PC-9 (cell line): ENCODE data around the gene RHBDL1. TPM values are rescaled to one million over a fixed set of nuclear protein-coding genes. Genes with fewer than 3 reads are reported as not detected.
A peak's percentile ranks its signal among the peaks of the same experiment; 100 is the strongest.

Source experiments
- BruUV-seq: library from RNA; stranded (reverse); fragments of 400-500 nt; replicated peaks from 2 replicates; lab custom pipeline; 2021; lab: Mats Ljungman, UMichigan
- CTCF ChIA-PET: fragments of 300-600 bp; sonication (Branson Sonifier 250); formaldehyde crosslinking; loops from one replicate; lab custom pipeline; 2022; ENCODE audit warnings: antibody characterized with exemption; lab: Charles Lee
- POLR2A ChIA-PET: fragments of 300-600 bp; sonication (Branson Sonifier 250); formaldehyde crosslinking; loops from one replicate; lab custom pipeline; 2022; ENCODE audit warnings: antibody characterized with exemption; ENCODE audit not compliant: unreplicated experiment; lab: Charles Lee
- DNase-seq, 2 experiments: peaks; one replicate each; pipeline versions ENCODE4 v3.0.0 to v3.0.0-alpha.2; 2015 to 2022; ENCODE audit warnings: mixed read lengths in 1 of 2
- H2AFZ ChIP-seq: fragments of 200-600 bp; sonication (generic); 2 replicates; pipeline ENCODE4 v1.8.1; 2017; ENCODE audit warnings: antibody characterized with exemption
- H3F3A ChIP-seq: fragments of 200-600 bp; sonication (generic); 2 replicates; pipeline ENCODE4 v1.8.1; 2017; ENCODE audit warnings: antibody characterized with exemption, mild to moderate bottlenecking, low read depth; ENCODE audit not compliant: insufficient read depth
- H3K27ac ChIP-seq: fragments of 200-600 bp; sonication (generic); 2 replicates; pipeline ENCODE4 v1.6.1; 2016; ENCODE audit warnings: mixed run types
- H3K27me3 ChIP-seq: fragments of 200-600 bp; sonication (generic); 2 replicates; pipeline ENCODE4 v1.6.1; 2016; ENCODE audit warnings: low read depth, mixed run types; ENCODE audit not compliant: insufficient read depth
- H3K36me3 ChIP-seq: fragments of 200-600 bp; sonication (generic); 2 replicates; pipeline ENCODE4 v1.6.1; 2016; ENCODE audit warnings: low read depth, mixed run types
- H3K4me1 ChIP-seq: fragments of 200-600 bp; sonication (generic); replicated peaks from 2 replicates; pipeline ENCODE4 v1.6.1; 2016; ENCODE audit warnings: mixed run types; ENCODE audit not compliant: insufficient read depth
- H3K4me2 ChIP-seq: fragments of 200-600 bp; sonication (generic); 2 replicates; pipeline ENCODE4 v1.6.1; 2017; ENCODE audit warnings: mixed run types
- H3K4me3 ChIP-seq: fragments of 200-600 bp; sonication (generic); 2 replicates; pipeline ENCODE4 v1.6.1; 2016; ENCODE audit warnings: mixed run types
- H3K79me2 ChIP-seq: fragments of 200-600 bp; sonication (generic); 2 replicates; pipeline ENCODE4 v1.6.1; 2017; ENCODE audit warnings: low read depth, mixed run types
- H3K9me2 ChIP-seq: fragments of 200-600 bp; sonication (generic); 2 replicates; pipeline ENCODE4 v1.8.1; 2017; ENCODE audit warnings: mild to moderate bottlenecking; ENCODE audit not compliant: insufficient read depth
- H3K9me3 ChIP-seq: fragments of 200-600 bp; sonication (generic); 2 replicates; pipeline ENCODE4 v1.8.1; 2016; ENCODE audit warnings: low read depth; ENCODE audit not compliant: insufficient read depth
- H4K20me1 ChIP-seq: fragments of 200-600 bp; sonication (generic); 2 replicates; pipeline ENCODE4 v1.8.1; 2017; ENCODE audit not compliant: insufficient read depth
- EZH2 ChIP-seq: fragments of 200-600 bp; sonication (generic); IDR thresholded peaks from 2 replicates; pipeline ENCODE4 v1.8.0; 2017; ENCODE audit warnings: antibody characterized with exemption, low read depth
- intact Hi-C: fragments of 100-400 bp; cut with micrococcal nuclease; formaldehyde crosslinking; loops from one replicate; pipeline ENCODE4 v1.10.0; 2022; ENCODE audit not compliant: unreplicated experiment
- total RNA-seq: library from RNA; stranded (reverse); gene quantifications from 2 replicates; pipeline ENCODE4 v1.2.3, GENCODE V29; 2021
- TF ChIP-seq, protein P1 (sequence below): fragments of 200-600 bp; sonication (generic); conservative IDR thresholded peaks from 2 replicates; pipeline ENCODE4 v1.6.1; 2017; ENCODE audit warnings: mixed run types, antibody characterized with exemption, mild to moderate bottlenecking, moderate library complexity

Gene RHBDL1
- total RNA-seq, 1 experiment from 2014 or later, result 18.1 TPM

DNA sequence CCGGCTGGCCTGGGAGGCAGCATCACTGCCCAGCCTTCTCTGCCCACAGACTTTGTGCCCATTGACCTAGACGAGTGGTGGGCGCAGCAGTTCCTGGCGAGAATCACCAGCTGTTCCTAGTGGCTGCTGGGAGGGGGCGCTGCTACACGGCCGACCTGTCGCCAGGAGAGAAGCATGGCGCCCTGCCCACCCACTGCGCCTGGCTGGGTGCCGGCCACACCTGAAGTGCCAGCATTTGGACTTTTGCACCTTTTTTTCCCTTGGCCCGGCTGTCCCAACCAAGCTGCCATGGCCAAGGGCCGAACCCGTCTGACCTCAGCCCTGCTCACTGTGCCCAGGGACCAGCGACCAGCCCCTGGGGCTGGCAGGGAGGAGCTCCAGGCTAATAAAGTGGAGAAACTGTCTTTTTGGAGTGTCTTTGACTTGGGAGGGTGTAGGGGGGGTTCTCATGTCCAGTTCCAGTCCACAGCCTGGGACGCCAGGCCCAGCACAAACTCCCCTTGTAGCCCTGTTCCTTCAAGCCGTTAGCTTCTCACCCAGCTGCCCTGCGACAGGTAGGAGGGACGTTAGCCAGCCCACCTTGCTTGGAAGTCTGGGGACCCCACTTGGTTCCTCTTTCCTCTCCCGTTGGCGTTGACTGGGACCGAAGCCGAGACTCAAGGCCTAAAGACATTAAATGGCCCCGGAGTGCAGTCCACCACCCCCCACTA, 27.2 kb upstream of the RHBDL1 start:
- H2AFZ ChIP-seq, result peak overlapping the region; percentile 90; the same call in 1 of the 2 replicates
- H3K4me1 ChIP-seq, result peaks cover 60% of the 10 kb centered on the region
- no peaks in the 10 kb centered on the region for H3K36me3 ChIP-seq
- intact Hi-C loops, result loop anchor here (2.0 to 10.0 kb wide), 2 partner anchors 121 to 263 kb away; partner anchors contain the start of genes CAPN15 and PGAP6
- H3K4me3 ChIP-seq, result peak overlapping the region; percentile 85
- POLR2A ChIA-PET, result interaction anchor here (0.6 to 1.0 kb wide), 2 partner anchors 12 to 32 kb away, joined by 3 to 5 read pairs; partner anchors contain the start of gene STUB1
- H3K9me2 ChIP-seq, result no peaks in the 10 kb centered on the region
- TSS peak; percentile 72 for BruUV-seq
- peaks cover 17% of the 10 kb centered on the region; the same call in 1 of the 2 replicates for H4K20me1 ChIP-seq
- peaks cover 33% of the 10 kb centered on the region for H3F3A ChIP-seq
- CTCF ChIA-PET, result interaction anchor here (0.6 kb wide), 2 partner anchors 261 to 266 kb away, joined by 4 to 7 read pairs; no protein-coding TSS in a partner anchor
- peak overlapping the region; percentile 92 for H3K4me2 ChIP-seq
- DNase-seq, result peak in 1 of 2 experiments; percentile 67
- H3K27ac ChIP-seq, result peak overlapping the region; percentile 82
- H3K9me3 ChIP-seq, result no peaks in the 10 kb centered on the region
- H3K27me3 ChIP-seq, result no peaks in the 10 kb centered on the region
- H3K79me2 ChIP-seq, result peaks cover 62% of the 10 kb centered on the region
- TF ChIP-seq, protein P1, sequence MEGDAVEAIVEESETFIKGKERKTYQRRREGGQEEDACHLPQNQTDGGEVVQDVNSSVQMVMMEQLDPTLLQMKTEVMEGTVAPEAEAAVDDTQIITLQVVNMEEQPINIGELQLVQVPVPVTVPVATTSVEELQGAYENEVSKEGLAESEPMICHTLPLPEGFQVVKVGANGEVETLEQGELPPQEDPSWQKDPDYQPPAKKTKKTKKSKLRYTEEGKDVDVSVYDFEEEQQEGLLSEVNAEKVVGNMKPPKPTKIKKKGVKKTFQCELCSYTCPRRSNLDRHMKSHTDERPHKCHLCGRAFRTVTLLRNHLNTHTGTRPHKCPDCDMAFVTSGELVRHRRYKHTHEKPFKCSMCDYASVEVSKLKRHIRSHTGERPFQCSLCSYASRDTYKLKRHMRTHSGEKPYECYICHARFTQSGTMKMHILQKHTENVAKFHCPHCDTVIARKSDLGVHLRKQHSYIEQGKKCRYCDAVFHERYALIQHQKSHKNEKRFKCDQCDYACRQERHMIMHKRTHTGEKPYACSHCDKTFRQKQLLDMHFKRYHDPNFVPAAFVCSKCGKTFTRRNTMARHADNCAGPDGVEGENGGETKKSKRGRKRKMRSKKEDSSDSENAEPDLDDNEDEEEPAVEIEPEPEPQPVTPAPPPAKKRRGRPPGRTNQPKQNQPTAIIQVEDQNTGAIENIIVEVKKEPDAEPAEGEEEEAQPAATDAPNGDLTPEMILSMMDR, result peak; percentile 73
- TF ChIP-seq EZH2, result no peak

DNA sequence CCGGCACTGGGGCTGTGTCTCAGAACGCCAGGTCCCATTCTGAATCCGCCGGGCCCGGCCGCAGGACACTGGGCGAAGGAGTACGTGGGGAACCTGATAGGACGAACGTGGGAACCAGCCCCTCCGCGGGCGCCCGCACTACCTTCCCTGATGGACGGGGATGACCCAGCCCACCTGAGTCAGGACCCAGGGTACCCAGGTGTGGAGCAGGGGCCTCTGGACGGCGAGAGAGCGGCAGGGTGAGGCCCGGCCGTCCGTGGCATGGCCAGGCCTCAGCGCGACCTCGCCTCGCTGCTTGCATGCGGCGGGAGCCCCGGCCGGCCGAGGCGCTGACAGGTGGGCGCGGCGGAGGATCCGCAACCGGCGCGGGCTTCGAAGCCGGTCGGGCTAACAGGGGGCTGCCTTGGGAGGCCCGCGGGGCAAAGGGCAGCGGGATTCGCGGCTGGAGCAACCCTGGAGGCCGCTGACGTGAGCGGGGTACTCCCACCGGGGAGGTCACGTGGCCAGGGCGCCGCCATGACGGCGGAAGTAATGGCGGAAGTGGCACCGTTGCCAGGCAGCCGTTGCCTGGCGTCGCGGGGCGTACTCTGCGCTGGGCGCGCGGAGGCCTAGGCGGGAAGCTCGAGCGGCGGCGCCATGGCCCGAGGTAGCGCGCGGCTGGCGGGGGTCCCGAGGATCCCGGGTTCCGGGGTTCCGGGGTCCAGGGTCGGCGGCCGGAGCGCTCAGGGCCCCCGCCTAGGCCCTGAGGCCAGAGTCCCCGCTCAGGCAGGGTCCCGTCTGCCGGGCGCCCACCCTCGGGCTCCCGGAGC, 26.5 kb upstream of the RHBDL1 start, which contains the start of gene WDR90:
WDR90 (plus strand) TSS at position 585 of the 809 bp plus-strand sequence; CDS start at position 637, 52 bp downstream.
- TF ChIP-seq, protein P1, result no peak
- no peak for TF ChIP-seq EZH2
- Histone ChIP-seq H3K9me2 (no peaks in the 10 kb centered on the region), H3K27me3 (no peaks in the 10 kb centered on the region), H3K27ac (peak within 1 kb of the TSS; percentile 82), H3K4me1 (peaks cover 54% of the 10 kb centered on the region), H3K36me3 (no peaks in the 10 kb centered on the region), H3F3A (peaks cover 33% of the 10 kb centered on the region), H3K4me2 (peak within 1 kb of the TSS; percentile 92), H2AFZ (peak within 1 kb of the TSS; percentile 90), H3K79me2 (peaks cover 55% of the 10 kb centered on the region), H4K20me1 (peaks cover 17% of the 10 kb centered on the region; the same call in 1 of the 2 replicates), H3K4me3 (peak within 1 kb of the TSS; percentile 85), H3K9me3 (no peaks in the 10 kb centered on the region)
- intact Hi-C loops, result loop anchor here (1.0 to 10.0 kb wide), 3 partner anchors 56 to 264 kb away; partner anchors contain the start of genes CAPN15 and PGAP6
- POLR2A ChIA-PET, result interaction anchor here (0.7 to 1.0 kb wide), 3 partner anchors 30 to 79 kb away, joined by 3 to 5 read pairs (median 4); partner anchors contain the start of gene STUB1
- DNase-seq, result peak; percentile 84 to 95
- BruUV-seq, result no TSS peak
- CTCF ChIA-PET, result interaction anchor here (0.6 kb wide), 1 partner anchor 262 kb away, joined by 4 read pairs; no protein-coding TSS in a partner anchor
